SK-N-SH (cell line): Measurements from ENCODE around the gene SEC23IP. TPM values are rescaled to one million over a fixed set of nuclear protein-coding genes. Genes with fewer than 3 reads are reported as not detected.

Experiments used
- CTCF ChIA-PET: fragments of 300-600, 350-600 bp; formaldehyde crosslinking; extraction: SDS; loops from one replicate; lab custom pipeline; 2021; lab: Yijun Ruan, JAX
- POLR2A ChIA-PET: fragments of 350-600 bp; sonication (Branson Sonifier 250); formaldehyde crosslinking; extraction: SDS; loops from one replicate; lab custom pipeline; 2020; ENCODE audit warnings: antibody characterized with exemption, inconsistent platforms; lab: Yijun Ruan, JAX
- DNase-seq: peaks from one replicate; pipeline ENCODE4 v3.0.0; 2012
- H2AFZ ChIP-seq: fragments of 200-600 bp; sonication (generic); 2 replicates; pipeline ENCODE4 v1.8.1; 2016; ENCODE audit warnings: antibody characterized with exemption, mild to moderate bottlenecking, low read depth
- H3F3A ChIP-seq: fragments of 200-600 bp; sonication (generic); replicated peaks from 2 replicates; pipeline ENCODE3; 2016; ENCODE audit warnings: antibody characterized with exemption, mild to moderate bottlenecking; ENCODE audit not compliant: insufficient read depth
- H3K27ac ChIP-seq, 2 experiments: fragments of 200-500 bp in 1 of 2; fragments of 200-600 bp in 1 of 2; sonication (Bioruptor generic) in 1 of 2; sonication (generic), shearing (Covaris generic) in 1 of 2; 2 replicates each; pipeline versions ENCODE4 v1.5.1 to v1.6.1; 2014 to 2016; ENCODE audit warnings: low read depth in 2 of 2, inconsistent platforms in 1 of 2, low read length in 1 of 2, mild to moderate bottlenecking in 1 of 2, mixed read lengths in 1 of 2
- H3K27me3 ChIP-seq: fragments of 200-600 bp; sonication (generic), shearing (Covaris generic); 2 replicates; pipeline ENCODE4 v1.6.1; 2016; ENCODE audit warnings: mixed run types; ENCODE audit not compliant: insufficient read depth
- H3K36me3 ChIP-seq, 2 experiments: fragments of 200-500 bp in 1 of 2; fragments of 200-600 bp in 1 of 2; sonication (Bioruptor generic) in 1 of 2; sonication (generic) in 1 of 2; replicated peaks in 1 of 2; 2 replicates each; pipeline versions ENCODE3 to v1.5.1; 2014 to 2016; ENCODE audit warnings: low read length in 1 of 2, mild to moderate bottlenecking in 1 of 2; ENCODE audit not compliant: insufficient read depth in 2 of 2, control insufficient read depth in 1 of 2
- H3K4me1 ChIP-seq, 2 experiments: fragments of 200-500 bp in 1 of 2; fragments of 200-600 bp in 1 of 2; sonication (Bioruptor generic) in 1 of 2; sonication (generic), shearing (Covaris generic) in 1 of 2; 2 replicates each; pipeline versions ENCODE4 v1.5.1 to v1.6.1; 2014 to 2016; ENCODE audit warnings: low read depth in 1 of 2, low read length in 1 of 2, mixed run types in 1 of 2; ENCODE audit not compliant: insufficient read depth in 2 of 2, control insufficient read depth in 1 of 2
- H3K4me2 ChIP-seq: fragments of 200-600 bp; sonication (generic), shearing (Covaris generic); 2 replicates; pipeline ENCODE4 v1.6.1; 2017; ENCODE audit warnings: mixed run types
- H3K4me3 ChIP-seq, 2 experiments: fragments of 200-500 bp in 1 of 2; fragments of 200-600 bp in 1 of 2; sonication (Bioruptor generic) in 1 of 2; sonication (generic), shearing (Covaris generic) in 1 of 2; 2 replicates each; pipeline versions ENCODE4 v1.5.1 to v1.8.1; 2014 to 2016; ENCODE audit warnings: low read depth in 2 of 2, inconsistent platforms in 1 of 2, low read length in 1 of 2, mild to moderate bottlenecking in 1 of 2, mixed read lengths in 1 of 2, moderate library complexity in 1 of 2
- H3K79me2 ChIP-seq: fragments of 200-600 bp; sonication (generic); 2 replicates; pipeline ENCODE4 v1.8.1; 2017; ENCODE audit warnings: mild to moderate bottlenecking; ENCODE audit not compliant: insufficient read depth
- H3K9ac ChIP-seq: fragments of 200-600 bp; sonication (generic); 2 replicates; pipeline ENCODE4 v1.6.1; 2017; ENCODE audit warnings: mixed run types
- H3K9me2 ChIP-seq: fragments of 200-600 bp; sonication (generic); 2 replicates; pipeline ENCODE4 v1.6.1; 2017; ENCODE audit warnings: mixed run types
- H3K9me3 ChIP-seq: fragments of 200-600 bp; sonication (generic); 2 replicates; pipeline ENCODE4 v1.6.1; 2017; ENCODE audit warnings: mixed run types, mild to moderate bottlenecking, moderate library complexity
- H4K20me1 ChIP-seq: fragments of 200-600 bp; sonication (generic); 2 replicates; pipeline ENCODE4 v1.6.1; 2017; ENCODE audit warnings: mild to moderate bottlenecking, mixed run types; ENCODE audit not compliant: insufficient read depth
- CHD2 ChIP-seq: fragments of 150-350 bp; IDR thresholded peaks from 2 replicates; pipeline ENCODE4 v1.6.1; 2018; ENCODE audit warnings: low read length; ENCODE audit not compliant: partially characterized antibody
- EP300 ChIP-seq, 2 experiments: IDR thresholded peaks; 2 replicates each; pipeline versions ENCODE4 v1.4.0 to v1.6.1; 2012; ENCODE audit warnings: borderline replicate concordance in 1 of 2, low read depth in 1 of 2, low read length in 1 of 2
- FOXJ3 ChIP-seq: sonication (generic); formaldehyde crosslinking; IDR thresholded peaks from 2 replicates; pipeline ENCODE4 v1.5.1; 2020; ENCODE audit warnings: mild to moderate bottlenecking, missing genetic modification reagents
- FOXM1 ChIP-seq: IDR thresholded peaks from 2 replicates; pipeline ENCODE4 v1.4.0; 2012; ENCODE audit warnings: low read depth, mild to moderate bottlenecking
- GABPA ChIP-seq: IDR thresholded peaks from 2 replicates; pipeline ENCODE4 v1.4.0; 2012; ENCODE audit warnings: low read depth, mild to moderate bottlenecking
- GATA2 ChIP-seq: sonication (generic); formaldehyde crosslinking; IDR thresholded peaks from 2 replicates; pipeline ENCODE4 v1.5.0; 2020; ENCODE audit warnings: mild to moderate bottlenecking, missing genetic modification reagents
- IRF3 ChIP-seq: fragments of 150-350 bp; IDR thresholded peaks from 2 replicates; pipeline ENCODE4 v1.6.1; 2016; ENCODE audit warnings: mild to moderate bottlenecking, low read depth, low read length
- MEF2A ChIP-seq: IDR thresholded peaks from 2 replicates; pipeline ENCODE4 v1.4.0; 2012; ENCODE audit warnings: low read depth, borderline replicate concordance
- MXI1 ChIP-seq: IDR thresholded peaks from 2 replicates; pipeline ENCODE4 v1.6.1; 2012; ENCODE audit warnings: mild to moderate bottlenecking, low read depth, low read length, improper control_type of control experiment
- NFIC ChIP-seq: IDR thresholded peaks from 2 replicates; pipeline ENCODE4 v1.4.0; 2012; ENCODE audit warnings: borderline replicate concordance
- NRF1 ChIP-seq: IDR thresholded peaks from 2 replicates; pipeline ENCODE4 v1.6.1; 2012; ENCODE audit warnings: low read depth, mild to moderate bottlenecking, low read length
- RAD21 ChIP-seq: IDR thresholded peaks from 2 replicates; pipeline ENCODE4 v1.6.1; 2012; ENCODE audit warnings: mild to moderate bottlenecking, low read length
- RCOR1 ChIP-seq: fragments of 150-350 bp; IDR thresholded peaks from 2 replicates; pipeline ENCODE4 v1.6.1; 2017; ENCODE audit warnings: antibody characterized with exemption, low read length
- RFX5 ChIP-seq: IDR thresholded peaks from 2 replicates; pipeline ENCODE4 v1.6.1; 2012; ENCODE audit warnings: mild to moderate bottlenecking, improper control_type of control experiment, low read length
- RXRA ChIP-seq: IDR thresholded peaks from 2 replicates; pipeline ENCODE4 v1.4.0; 2012; ENCODE audit warnings: low read depth, mild to moderate bottlenecking, borderline replicate concordance
- SMC3 ChIP-seq: IDR thresholded peaks from 2 replicates; pipeline ENCODE4 v1.6.1; 2012; ENCODE audit warnings: low read depth, low read length, improper control_type of control experiment
- TAF1 ChIP-seq: IDR thresholded peaks from 2 replicates; pipeline ENCODE4 v1.6.1; 2012; ENCODE audit warnings: low read depth, mild to moderate bottlenecking, low read length, moderate library complexity, borderline replicate concordance
- TCF12 ChIP-seq: IDR thresholded peaks from 2 replicates; pipeline ENCODE4 v1.4.0; 2012
- TEAD4 ChIP-seq: IDR thresholded peaks from 2 replicates; pipeline ENCODE4 v1.4.0; 2012; ENCODE audit warnings: mild to moderate bottlenecking, borderline replicate concordance; ENCODE audit not compliant: insufficient read depth
- YY1 ChIP-seq: IDR thresholded peaks from 2 replicates; pipeline ENCODE4 v1.4.0; 2012; ENCODE audit warnings: low read depth, mild to moderate bottlenecking
- ZBTB33 ChIP-seq: IDR thresholded peaks from 2 replicates; pipeline ENCODE4 v1.4.0; 2012; ENCODE audit warnings: low read depth, borderline replicate concordance
- WGBS: methylation state at CpG from one replicate; pipeline ENCODE4 v1.1.6; 2017; ENCODE audit warnings: low lambda C conversion rate; 5-methylcytosine and 5-hydroxymethylcytosine counted together
- polyA plus RNA-seq, 3 experiments: library from polyadenylated mRNA; depleted of rRNA; stranded (reverse); fragments of >200 nt; gene quantifications; 2 replicates each; pipeline ENCODE4 v1.2.3, GENCODE V29; 2012

Gene SEC23IP
- polyA plus RNA-seq, 1 of the 3 experiments (the other 2 are of a cell fraction), result 23.8 TPM

- no peak for TF ChIP-seq EP300 (IDR thresholded peaks at IDR 0.05; ENCODE audit: borderline replicate concordance in 1 of 2, low read depth in 1 of 2, low read length in 1 of 2)
- TF ChIP-seq TEAD4, result no peak
- no peak for TF ChIP-seq YY1
- no peak for TF ChIP-seq RFX5
- TF ChIP-seq MEF2A, result no peak
- TF ChIP-seq MXI1, result no peak
- TF ChIP-seq SMC3, result no peak
Observed at GRCh38 chr10:119945805-119946204, 53.3 kb downstream of the SEC23IP start (continued).

GRCh38 chr10:119947300-119947699 is 54.8 kb downstream of the SEC23IP start:
- H3K9me2 ChIP-seq, result no peaks in the 10 kb centered on the region
- no peaks in the 10 kb centered on the region for H3K27me3 ChIP-seq
- no peak overlapping the region for H3K4me2 ChIP-seq
- H4K20me1 ChIP-seq, result no peaks in the 10 kb centered on the region
- H3F3A ChIP-seq, result peaks cover 2% of the 10 kb centered on the region
- no peak overlapping the region for H3K9ac ChIP-seq
- H3K79me2 ChIP-seq, result no peaks in the 10 kb centered on the region
- ChIA-PET POLR2A (no interaction called here), CTCF (no interaction called here)
- no peak overlapping the region for H2AFZ ChIP-seq
- no peaks in the 10 kb centered on the region for H3K9me3 ChIP-seq
- H3K27ac ChIP-seq, result peak overlapping the region in 1 of 2 experiments; percentile 20; a peak in 1 of 4 replicates
- peaks cover 0 to 4% of the 10 kb centered on the region in 2 experiments; a peak in 2 of 4 replicates for H3K4me1 ChIP-seq
- no peak overlapping the region for H3K4me3 ChIP-seq
- H3K36me3 ChIP-seq, result peaks cover 23 to 26% of the 10 kb centered on the region in 2 experiments
- 47% methylated on average over 6 of the region's 6 CpGs for WGBS
- peak; percentile 31 for DNase-seq
- no peak for TF ChIP-seq MXI1
- TF ChIP-seq NFIC, result no peak
- TF ChIP-seq GATA2 (CRISPR knock-in tag), result no peak
- TF ChIP-seq RCOR1, result no peak
- TF ChIP-seq RFX5, result no peak
- TF ChIP-seq FOXJ3 (CRISPR knock-in tag), result no peak
- no peak for TF ChIP-seq TCF12
- no peak for TF ChIP-seq CHD2
- no peak for TF ChIP-seq MEF2A
- TF ChIP-seq TEAD4, result no peak
- no peak for TF ChIP-seq RAD21
- no peak for TF ChIP-seq RXRA
- TF ChIP-seq TAF1, result no peak
- no peak for TF ChIP-seq GABPA
- no peak for TF ChIP-seq ZBTB33
- TF ChIP-seq SMC3, result no peak
- no peak for TF ChIP-seq IRF3
- no peak for TF ChIP-seq NRF1
- no peak for TF ChIP-seq FOXM1
- no peak for TF ChIP-seq YY1
